ENCODE measurements around the gene ERP29.
"Not testable (repeated sequence)": the region's sequence is repeated elsewhere in the genome, so short reads cannot be mapped to it uniquely, and the experiment has no call there.

The ERP29 gene

DNA sequence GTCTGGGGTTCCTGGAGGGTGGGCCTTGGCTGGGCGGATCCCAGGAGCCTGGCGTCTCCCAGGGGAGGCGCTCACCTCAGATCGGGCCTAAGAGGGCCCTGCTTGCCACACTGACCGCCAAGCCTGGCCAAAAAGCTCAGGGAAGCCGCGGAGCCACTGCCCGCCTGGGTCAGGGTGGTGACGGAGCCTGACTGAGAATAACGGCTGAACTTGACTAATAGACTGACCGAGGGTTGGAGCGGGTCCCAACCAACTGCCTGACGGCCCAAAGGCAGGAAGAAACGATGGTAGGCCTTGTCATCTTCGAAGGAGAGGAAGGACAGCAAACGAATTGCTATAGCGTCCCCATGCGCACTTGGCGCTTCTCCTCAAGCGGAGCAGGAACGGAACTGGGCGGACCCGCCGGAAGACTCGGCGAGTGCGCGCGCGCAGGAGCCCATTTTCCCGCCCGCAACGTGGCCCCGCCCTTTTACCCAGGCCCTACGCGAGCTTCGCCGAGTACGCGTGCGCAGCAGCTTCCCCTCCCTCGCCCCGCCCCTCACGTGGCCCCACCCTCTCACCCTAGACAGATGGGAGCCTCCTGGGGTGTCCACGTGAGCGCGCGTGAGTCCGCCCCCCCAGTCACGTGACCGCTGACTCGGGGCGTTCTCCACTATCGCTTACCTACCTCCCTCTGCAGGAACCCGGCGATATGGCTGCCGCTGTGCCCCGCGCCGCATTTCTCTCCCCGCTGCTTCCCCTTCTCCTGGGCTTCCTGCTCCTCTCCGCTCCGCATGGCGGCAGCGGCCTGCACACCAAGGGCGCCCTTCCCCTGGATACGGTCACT, at the start of gene ERP29, which contains the start of gene TMEM116:
Gene ERP29, plus strand, starts transcription at position 652 of the 826 bp plus-strand sequence. Its CDS starts 40 bp downstream, at position 692.
Gene TMEM116, minus strand, starts transcription at position 391 of the 826 bp plus-strand sequence. CDS start 7,895 bp downstream, outside the sequence.
- DNase-seq (ENCODE audit: low read depth) = peak; percentile 98

GRCh38 chr12:111964935-111965334, 48.3 kb upstream of the ERP29 start:
- DNase-seq (ENCODE audit: low read depth) = no peak

DNA sequence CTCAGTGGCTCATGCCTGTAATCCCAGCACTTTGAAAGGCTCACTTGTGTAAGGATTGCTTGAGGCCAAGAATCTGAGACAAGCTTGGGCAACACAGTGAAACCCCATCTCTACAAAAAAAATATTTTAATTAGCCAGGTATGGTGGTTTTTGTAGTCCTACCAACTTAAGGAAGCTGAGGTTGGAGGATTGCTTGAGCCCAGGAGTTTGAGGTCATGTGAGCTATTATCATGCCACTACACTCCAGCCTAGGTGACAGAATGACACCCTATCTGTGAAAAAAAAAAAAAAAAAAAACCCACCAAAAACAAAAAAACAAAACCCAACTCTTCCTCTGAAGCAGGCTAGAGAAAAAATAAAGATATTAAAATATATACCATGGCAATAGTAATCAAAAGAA, 41.4 kb upstream of the ERP29 start:
- DNase-seq (ENCODE audit: low read depth) = no peak

DNA sequence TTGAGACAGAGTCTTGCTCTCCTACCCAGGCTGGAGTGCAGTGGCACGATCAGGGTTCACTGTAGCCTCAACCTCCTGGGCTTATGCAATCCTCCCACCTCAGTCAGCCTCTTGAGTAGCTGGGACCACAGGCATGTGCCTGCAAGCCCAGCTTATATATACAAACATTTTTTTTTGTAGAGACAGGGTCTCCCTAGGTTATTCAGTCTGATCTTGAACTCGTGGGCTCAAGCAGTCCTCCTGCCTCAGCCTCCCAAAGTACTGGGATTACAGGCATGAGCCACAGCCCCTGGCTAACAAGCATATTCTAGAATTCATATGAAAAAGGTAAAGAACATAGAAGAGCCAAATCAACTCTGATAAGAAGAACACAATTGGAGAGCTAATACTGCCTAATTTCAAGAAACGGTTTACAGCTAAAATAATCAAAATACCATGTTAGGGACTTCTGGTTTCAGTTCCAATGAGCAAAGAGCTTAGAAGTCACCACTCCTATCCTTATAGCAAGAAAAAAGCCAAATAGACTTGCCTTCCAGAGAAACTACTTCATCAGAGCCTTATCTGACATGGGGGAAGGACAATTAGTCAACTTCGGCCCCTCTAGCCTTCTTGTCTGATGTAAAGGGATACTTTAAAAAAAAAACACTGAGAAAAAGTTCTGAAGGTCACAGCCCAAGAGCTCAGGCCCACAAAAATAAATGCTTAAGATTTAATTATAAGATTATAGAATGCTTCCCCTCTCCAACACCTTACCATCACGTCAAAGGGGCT, 37.9 kb upstream of the ERP29 start:
- DNase-seq (ENCODE audit: low read depth) = no peak

DNA sequence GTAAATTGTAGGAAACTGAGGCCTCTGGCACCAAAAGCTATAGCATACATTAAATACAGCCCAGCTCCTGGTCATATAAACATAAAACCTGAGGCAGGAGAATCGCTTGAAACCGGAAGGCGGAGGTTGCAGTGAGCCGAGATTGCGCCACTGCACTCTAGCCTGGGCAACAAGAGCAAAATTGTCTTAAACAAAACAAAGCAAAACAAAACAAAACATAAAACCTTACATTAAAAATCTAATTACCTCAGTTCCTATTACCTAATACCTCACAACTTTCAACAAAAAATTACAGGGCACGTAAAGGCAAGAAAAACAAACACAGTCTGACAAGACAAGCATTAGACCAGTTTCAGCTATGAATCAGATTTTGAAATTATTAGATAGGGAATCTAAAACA, 36.9 kb upstream of the ERP29 start:
- DNase-seq (ENCODE audit: low read depth) = no peak

DNA sequence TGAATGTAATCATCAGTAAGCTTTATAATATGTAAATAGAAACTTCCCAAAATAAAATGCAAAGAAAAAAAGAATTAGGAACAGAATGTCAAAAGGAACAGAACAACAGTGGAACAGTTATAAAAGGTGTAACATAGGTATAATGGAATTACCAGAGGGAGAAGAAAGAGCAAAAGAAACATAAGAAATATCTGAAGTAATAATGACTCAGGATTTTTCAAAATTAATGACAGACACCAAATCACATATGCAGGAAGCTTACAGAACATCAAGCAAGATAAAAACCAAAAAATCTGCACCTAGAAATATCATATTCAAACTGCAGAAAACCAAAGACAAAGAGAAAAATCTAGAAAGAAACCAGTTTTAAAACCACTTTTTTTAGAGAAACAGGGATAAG, 36.4 kb upstream of the ERP29 start:
- DNase-seq (ENCODE audit: low read depth) = no peak

DNA sequence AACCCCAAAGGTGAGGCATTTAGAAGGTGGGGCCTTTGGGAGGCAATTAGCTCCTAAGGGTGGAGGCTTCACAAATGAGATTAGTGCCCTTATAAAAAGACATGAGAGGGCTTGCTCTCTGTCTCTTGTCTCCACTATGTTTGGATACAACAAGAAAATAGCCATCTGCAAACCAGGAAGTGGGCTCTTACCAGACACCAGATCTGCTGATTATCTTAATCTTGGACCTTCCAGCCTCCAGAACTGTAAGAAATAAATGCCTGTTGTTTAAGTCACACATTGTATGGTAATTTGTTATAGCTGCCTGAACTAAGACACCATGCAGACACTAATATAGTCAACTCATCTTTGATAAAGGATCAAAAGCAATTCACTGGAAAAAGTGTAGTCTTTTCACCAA, 34.7 kb upstream of the ERP29 start:
- DNase-seq (ENCODE audit: low read depth) = no peak

DNA sequence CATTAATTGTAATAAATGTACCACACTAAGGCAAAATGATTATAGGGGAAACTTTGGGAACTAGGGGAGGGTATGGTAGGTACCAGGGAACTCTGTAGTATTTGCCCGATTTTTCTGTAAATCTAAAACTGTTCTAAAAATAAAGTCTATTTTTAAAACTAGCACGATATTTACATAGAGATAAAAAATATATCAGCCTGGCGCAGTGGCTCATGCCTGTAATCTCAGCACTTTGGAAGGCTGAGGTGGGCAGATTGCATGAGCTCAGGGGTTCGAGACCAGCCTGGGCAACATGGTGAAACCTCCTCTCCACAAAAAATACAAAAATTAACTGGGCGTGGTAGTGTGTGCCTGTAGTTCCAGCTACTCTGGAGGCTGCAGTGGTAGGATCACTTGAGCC, 32.6 kb upstream of the ERP29 start:
- DNase-seq (ENCODE audit: low read depth) = no peak

DNA sequence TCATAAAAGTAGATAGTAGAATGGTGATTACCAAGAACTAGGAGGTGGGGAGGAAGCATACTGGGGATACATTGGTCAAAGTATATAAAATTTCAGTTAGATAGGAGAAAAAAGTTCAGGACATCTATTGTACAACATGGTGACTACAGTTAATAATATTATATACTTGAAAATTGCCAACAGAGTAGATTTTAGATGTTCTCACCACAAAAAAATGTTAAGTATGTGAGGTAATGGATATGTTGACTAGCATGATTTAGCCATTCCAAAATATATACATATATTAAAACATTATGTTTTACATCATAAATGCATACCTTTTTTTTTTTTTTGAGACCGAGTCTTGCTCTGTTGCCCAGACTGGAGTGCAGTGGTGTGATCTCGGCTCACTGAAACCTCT, 31.2 kb upstream of the ERP29 start:
- DNase-seq (ENCODE audit: low read depth) = peak; percentile 22

- no peak for DNase-seq (ENCODE audit: low read depth)
Observed at GRCh38 chr12:111984820-111985219, 28.4 kb upstream of the ERP29 start.

- no peak for DNase-seq (ENCODE audit: low read depth)
Observed at GRCh38 chr12:111991535-111991934, 21.7 kb upstream of the ERP29 start.

GRCh38 chr12:111991946-111992345, 21.3 kb upstream of the ERP29 start:
- no peak for DNase-seq (ENCODE audit: low read depth)

DNA sequence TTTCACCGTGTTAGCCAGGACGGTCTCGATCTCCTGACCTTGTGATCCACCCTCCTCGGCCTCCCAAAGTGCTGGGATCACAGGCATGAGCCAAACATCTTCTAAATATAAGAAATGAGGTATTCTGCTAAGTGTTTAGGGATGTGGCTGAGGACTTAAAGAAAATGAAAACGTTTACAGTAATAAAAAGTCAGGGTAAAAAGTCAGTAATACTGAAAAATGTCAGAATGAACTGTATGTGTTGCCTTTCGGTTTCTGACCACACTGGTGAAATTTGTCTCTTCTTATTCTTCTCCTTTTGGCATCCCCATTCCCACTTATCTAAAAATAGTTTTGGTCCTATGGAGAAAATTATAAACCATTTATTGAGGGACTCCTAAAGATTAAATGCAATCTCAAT, 20.8 kb upstream of the ERP29 start:
- DNase-seq (ENCODE audit: low read depth) = no peak

DNA sequence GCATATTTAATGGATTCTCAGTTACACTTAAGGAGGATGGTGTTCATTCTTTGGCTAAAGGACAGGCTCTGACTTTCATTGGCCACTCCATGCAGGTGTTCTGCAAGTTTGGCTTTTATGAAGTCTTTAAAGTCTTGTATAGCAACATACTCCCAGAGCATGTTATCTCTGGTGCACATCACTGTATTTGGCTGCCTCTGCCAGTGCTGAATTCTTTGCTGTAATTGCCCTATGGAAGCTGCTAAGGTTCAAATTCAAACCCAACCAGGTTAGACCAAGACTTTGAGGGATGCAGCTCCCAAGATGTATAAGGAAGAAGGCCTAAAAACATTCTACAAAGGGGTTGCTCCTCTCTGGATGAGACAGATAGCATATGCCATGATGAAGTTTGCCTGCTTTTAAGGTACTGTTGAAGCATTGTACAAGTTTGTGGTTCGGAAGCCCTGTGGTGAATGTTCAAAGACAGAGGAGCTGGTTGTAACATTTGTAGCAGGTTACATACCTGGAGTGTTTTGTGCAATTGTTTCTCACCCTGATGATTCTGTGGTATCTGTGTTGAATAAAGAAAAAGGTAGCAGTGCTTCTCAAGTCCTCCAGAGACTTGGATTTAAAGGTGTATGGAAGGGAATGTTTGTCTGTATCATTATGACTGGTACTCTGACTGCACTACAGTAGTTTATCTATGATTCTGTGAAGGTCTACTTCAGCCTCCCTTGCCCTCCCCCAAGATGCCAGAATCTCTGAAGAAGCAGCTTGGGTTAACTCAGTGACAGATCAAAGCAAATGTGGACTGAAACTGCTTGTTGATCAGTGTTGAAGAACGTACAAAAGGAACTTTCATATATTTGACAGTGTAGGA, 19.7 kb upstream of the ERP29 start:
- DNase-seq (ENCODE audit: low read depth) = no peak

DNA sequence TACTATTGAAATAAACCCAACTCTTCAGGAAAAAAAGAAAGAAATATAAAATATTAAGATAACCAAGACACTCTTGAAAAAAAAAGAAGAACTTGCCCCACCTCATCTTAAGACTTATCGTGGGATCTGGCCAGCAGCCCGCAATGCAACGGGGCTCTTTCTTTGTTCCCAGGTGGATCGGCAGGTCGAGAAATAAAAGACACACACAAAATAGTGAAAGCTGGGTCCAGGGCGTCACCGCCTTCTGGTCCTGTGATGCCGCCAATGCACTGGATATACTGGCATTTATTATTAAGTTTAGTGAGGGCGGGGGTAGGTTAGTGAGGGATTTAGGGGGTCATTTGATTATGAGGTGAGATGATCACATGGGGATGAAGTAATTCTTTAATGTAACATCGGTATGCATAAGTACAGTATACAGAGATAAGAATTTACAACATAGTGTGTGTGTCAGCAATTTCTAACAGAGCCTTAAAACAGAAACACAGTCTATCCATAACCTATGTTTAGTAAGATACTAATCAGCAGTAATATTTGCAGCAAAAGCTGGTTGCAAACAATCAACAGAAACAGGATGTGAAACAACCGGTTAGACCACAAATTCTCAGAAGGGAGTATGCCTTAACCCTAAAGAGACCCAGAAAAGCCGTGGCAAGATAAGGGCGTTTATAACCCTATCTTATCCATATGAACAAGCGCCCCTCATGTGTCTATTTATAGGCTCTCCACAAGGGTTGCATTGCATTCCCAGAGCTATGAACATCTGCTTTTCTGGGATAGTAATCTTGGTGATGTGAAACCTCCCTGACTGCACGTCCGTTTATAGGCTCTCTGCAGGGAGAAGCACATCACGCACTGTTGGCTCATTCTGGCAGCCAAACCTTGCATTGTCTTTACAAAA, 18.8 kb upstream of the ERP29 start:
- DNase-seq (ENCODE audit: low read depth) = not testable (repeated sequence)

DNA sequence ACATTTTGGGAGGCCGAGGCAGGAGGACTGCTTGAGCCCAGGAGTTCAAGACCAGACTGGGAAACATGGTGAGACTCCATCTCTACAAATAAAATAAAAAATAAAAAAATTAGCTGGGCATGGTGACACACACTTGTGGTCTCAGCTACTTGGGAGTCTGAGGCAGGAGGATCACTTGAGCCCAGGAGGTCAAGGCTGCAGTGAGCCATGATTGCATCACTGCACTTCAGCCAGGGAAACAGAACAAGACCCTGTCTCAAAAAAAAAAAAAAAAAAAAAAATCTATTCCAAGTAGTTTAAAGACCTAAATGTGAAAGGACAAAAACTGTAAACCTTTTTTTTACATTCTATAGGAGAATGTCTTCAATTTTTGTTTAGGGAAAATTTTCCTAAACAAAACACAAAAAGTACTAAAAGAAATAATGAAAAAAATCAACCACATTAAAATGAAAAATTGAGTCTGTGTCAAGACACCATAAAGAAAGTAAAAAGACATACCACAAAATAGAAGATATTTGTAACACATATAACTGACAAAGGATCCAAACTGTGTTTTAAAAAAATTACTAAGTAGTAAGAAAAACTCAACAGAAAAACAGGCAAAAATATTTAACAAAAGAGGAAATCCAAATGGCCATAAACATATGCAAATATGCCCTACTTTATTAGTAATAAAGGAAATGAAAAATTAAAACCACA, 17.3 kb upstream of the ERP29 start:
- DNase-seq (ENCODE audit: low read depth) = no peak

GRCh38 chr12:111997300-111997699, 15.9 kb upstream of the ERP29 start:
- DNase-seq (ENCODE audit: low read depth) = no peak

GRCh38 chr12:111998015-111998414, 15.2 kb upstream of the ERP29 start:
- DNase-seq (ENCODE audit: low read depth) = no peak

- not testable (repeated sequence) for DNase-seq (ENCODE audit: low read depth)
Observed at GRCh38 chr12:111999129-111999528, 14.1 kb upstream of the ERP29 start.

DNA sequence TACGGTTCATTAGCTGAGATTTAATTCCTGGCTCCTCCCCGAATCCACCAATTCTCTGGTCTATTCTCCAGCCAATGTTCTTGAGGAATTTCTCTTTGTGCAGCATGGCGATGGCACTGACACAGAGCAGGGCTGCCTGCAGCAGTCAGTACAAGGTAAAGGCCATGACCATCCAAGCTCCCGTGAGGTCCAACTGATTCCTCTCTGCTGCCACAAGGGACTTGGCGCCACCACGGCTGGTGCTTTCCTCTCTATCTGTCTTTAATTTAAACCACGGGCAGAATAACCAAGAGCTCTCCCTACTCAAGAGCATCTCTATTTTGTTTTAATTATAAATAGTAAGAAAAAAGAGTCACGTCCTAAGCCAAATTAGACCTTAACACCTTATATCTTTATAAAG, 12.4 kb upstream of the ERP29 start:
- no peak for DNase-seq (ENCODE audit: low read depth)

DNA sequence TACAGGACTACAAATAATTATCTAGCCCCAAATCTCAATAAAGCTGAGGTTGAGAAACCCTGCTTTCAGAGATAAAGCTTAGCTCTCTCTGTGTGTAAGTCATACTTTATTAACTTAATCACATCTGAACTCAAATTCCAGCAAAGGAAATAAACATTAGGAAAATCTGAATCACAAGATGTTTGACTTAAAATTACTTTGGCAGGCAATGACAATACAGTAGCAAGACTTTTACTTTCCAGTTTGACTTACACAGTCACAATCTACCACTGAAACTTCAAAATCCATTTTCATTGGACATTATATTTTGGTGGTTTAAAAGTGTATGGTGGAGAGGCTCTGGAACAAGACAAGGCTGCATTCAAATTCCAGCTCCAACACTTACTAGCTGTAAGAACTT, 11.7 kb upstream of the ERP29 start:
- DNase-seq (ENCODE audit: low read depth) = peak; percentile 14
